Testis (tissue), 2 donors: Measurements from ENCODE around the gene CPNE4.

Experiments
- POLR2A ChIP-seq: fragments of 450-650 bp; IDR thresholded peaks from one replicate; pipeline ENCODE4 v1.6.1; 2017; ENCODE audit warnings: antibody characterized with exemption, mild to moderate bottlenecking, moderate library complexity
- TF ChIP-seq, protein P1 (sequence below), 3 experiments: fragments of 450-650 bp in 2 of 3; fragments of 200-600 bp in 1 of 3; sonication (generic) in 1 of 3; IDR thresholded peaks; one replicate each; pipeline ENCODE4 v1.5.1; 2016 to 2019; ENCODE audit warnings: antibody characterized with exemption in 3 of 3, mild to moderate bottlenecking in 2 of 3, moderate library complexity in 1 of 3

DNA sequence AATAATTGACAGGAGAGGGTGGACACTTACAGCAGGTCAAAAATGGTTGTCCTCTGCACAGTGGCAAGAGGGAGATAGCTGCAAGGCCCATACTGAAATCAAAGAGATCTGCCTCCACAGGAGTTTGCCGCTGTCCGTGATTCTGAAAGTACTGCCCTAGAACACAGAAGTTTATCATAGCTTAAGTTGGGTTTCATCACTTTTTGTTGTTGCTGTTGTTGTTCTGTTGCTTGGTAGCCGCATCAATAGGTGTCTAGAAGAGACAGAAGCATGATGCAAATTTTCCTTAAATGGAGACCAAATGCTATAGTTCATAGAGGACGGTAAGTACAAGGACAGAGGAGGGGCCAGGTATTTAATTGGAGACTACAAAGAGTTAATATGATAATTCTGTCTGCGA lies 412.1 kb downstream of the CPNE4 start:
- TF ChIP-seq, protein P1, sequence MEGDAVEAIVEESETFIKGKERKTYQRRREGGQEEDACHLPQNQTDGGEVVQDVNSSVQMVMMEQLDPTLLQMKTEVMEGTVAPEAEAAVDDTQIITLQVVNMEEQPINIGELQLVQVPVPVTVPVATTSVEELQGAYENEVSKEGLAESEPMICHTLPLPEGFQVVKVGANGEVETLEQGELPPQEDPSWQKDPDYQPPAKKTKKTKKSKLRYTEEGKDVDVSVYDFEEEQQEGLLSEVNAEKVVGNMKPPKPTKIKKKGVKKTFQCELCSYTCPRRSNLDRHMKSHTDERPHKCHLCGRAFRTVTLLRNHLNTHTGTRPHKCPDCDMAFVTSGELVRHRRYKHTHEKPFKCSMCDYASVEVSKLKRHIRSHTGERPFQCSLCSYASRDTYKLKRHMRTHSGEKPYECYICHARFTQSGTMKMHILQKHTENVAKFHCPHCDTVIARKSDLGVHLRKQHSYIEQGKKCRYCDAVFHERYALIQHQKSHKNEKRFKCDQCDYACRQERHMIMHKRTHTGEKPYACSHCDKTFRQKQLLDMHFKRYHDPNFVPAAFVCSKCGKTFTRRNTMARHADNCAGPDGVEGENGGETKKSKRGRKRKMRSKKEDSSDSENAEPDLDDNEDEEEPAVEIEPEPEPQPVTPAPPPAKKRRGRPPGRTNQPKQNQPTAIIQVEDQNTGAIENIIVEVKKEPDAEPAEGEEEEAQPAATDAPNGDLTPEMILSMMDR (IDR thresholded peaks at IDR 0.05): no peak
- no peak for TF ChIP-seq POLR2A
